ENCODE measurements around the gene RBMS3. TPM values are rescaled to one million over a fixed set of nuclear protein-coding genes. Genes with fewer than 3 reads are reported as not detected.

RBMS3 gene
- total and polyA plus RNA-seq, 3 donors from 2014 or later = 5.6 to 36.2 (median 19.7) TPM

DNA sequence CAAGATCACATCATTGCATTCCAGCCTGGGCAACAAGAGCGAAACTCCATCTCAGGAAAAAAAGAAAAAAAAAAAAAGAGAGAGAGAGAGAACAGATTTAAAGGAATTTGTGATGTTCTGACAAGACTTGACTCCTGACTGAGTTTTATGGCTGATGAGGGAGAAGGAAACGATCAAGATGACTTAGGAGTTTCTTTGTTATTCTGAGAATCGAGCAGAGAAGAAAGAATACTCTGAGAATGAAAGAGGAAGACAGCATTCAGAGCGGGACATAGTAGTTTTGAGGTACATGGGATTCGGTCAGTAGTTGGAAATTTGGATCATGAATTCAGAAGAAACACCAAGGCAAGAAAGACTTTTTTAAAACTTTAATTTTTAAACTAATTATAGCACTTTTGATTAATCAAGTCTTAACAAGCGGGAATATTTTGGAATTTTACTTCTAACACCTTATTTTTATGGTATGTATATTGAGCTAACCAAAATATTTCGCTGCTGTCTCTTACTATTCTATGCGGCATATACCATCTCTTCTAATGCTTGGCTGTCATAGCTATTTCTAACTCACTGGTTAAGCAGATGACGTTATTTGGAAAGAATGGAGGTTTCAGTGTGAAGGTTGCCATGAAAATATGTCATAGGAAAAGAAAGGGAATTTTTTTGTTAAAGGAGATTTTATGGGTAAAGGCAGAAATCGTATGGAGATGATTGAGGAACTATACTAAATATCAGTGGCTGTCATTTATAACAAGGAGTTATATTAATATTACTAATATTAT lies 644.1 kb downstream of the RBMS3 start:
- intact Hi-C loops (cut with DNase I; ENCODE audit: low total_unique reads) = no loop called here
- DNase-seq = no peak
- Histone ChIP-seq H3K27me3 (no peaks in the 10 kb centered on the region), H3K36me3 (ENCODE audit: low read depth, missing control alignments) (no peaks in the 10 kb centered on the region), H3K4me1 (no peaks in the 10 kb centered on the region), H3K4me3 (no peak overlapping the region), H3K9me3 (no peaks in the 10 kb centered on the region), H3K27ac (no peak overlapping the region)
- TF ChIP-seq CTCF (IDR thresholded peaks at IDR 0.05) = no peak
- no peak for TF ChIP-seq POLR2A (IDR thresholded peaks at IDR 0.05)
- 88% methylated on average over 10 of the region's 10 CpGs for WGBS, 2 donors

GRCh38 chr3:29926378-29926777 lies 645.5 kb downstream of the RBMS3 start:
- H3K27ac ChIP-seq = no peak overlapping the region
- H3K4me3 ChIP-seq = no peak overlapping the region
- TF ChIP-seq POLR2A (IDR thresholded peaks at IDR 0.05) = no peak
- TF ChIP-seq CTCF (IDR thresholded peaks at IDR 0.05) = no peak
- no peaks in the 10 kb centered on the region for H3K27me3 ChIP-seq
- WGBS, 2 donors = 58 to 59% methylated on average over 2 of the region's 2 CpGs
- no peaks in the 10 kb centered on the region for H3K9me3 ChIP-seq
- no peaks in the 10 kb centered on the region for H3K4me1 ChIP-seq
- H3K36me3 ChIP-seq (ENCODE audit: low read depth, missing control alignments) = no peaks in the 10 kb centered on the region
- no peak for DNase-seq
- intact Hi-C loops (cut with DNase I; ENCODE audit: low total_unique reads) = no loop called here

- no peaks in the 10 kb centered on the region for H3K36me3 ChIP-seq (ENCODE audit: low read depth, missing control alignments)
- DNase-seq = no peak
- no peaks in the 10 kb centered on the region for H3K27me3 ChIP-seq
- TF ChIP-seq CTCF (IDR thresholded peaks at IDR 0.05) (no peak), POLR2A (IDR thresholded peaks at IDR 0.05) (no peak)
- intact Hi-C loops (cut with DNase I; ENCODE audit: low total_unique reads) = no loop called here
- H3K4me3 ChIP-seq = no peak overlapping the region
- 80 to 88% methylated on average over 2 of the region's 2 CpGs for WGBS, 2 donors
- H3K27ac ChIP-seq = no peak overlapping the region
- H3K9me3 ChIP-seq = no peaks in the 10 kb centered on the region
- H3K4me1 ChIP-seq = no peaks in the 10 kb centered on the region
Measured at GRCh38 chr3:29932696-29933325, 651.9 kb downstream of the RBMS3 start.

DNA sequence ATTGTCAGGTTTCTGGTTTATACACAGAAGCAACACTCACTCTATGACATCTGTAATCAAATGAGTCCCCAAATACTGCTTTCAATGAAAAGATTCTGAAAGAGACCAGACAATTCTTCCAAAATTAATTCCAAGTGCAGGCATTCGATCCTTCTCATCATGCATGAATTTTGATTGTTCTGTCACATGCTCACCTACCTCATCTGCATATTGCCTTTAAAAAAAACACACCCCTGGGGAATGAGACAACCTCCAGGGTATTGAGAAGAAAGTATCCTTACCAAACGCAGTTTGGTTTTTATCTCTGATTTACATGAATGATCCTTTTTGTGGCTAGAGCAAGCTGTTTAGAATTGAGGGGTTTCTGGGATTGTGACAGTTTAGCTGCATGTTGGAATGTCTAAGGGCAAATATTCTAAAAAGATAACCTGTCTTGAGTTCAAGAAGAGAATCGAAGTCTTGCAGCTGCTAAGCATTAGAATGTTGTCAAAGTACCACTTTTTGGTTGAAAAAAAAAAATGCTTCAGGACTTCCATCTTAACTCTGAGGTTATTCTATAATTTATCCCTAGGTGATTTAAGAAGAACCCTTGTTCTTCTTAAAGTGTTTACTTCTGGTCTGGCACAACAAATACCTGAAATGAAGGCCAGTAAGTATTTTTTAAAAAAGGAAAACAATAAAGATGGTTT lies 653.1 kb downstream of the RBMS3 start:
- H3K36me3 ChIP-seq (ENCODE audit: low read depth, missing control alignments) = no peaks in the 10 kb centered on the region
- H3K27me3 ChIP-seq = no peaks in the 10 kb centered on the region
- 54 to 71% methylated on average over 3 of the region's 3 CpGs for WGBS, 2 donors
- intact Hi-C loops (cut with DNase I; ENCODE audit: low total_unique reads) = no loop called here
- H3K4me3 ChIP-seq = no peak overlapping the region
- no peak for TF ChIP-seq CTCF (IDR thresholded peaks at IDR 0.05)
- no peak for TF ChIP-seq POLR2A (IDR thresholded peaks at IDR 0.05)
- H3K4me1 ChIP-seq = no peaks in the 10 kb centered on the region
- H3K9me3 ChIP-seq = no peaks in the 10 kb centered on the region
- no peak overlapping the region for H3K27ac ChIP-seq
- DNase-seq = no peak
